Suppressor macrophage treated with lipopolysaccharide for 1 hour (primary cell): ENCODE measurements around the gene SHH.
A peak's percentile ranks its signal among the peaks of the same experiment; 100 is the strongest.

Source experiments
- DNase-seq, 3 donors: peaks; one replicate each; pipeline ENCODE4 v3.0.0-alpha.2; 2020 to 2022

The SHH gene

DNA sequence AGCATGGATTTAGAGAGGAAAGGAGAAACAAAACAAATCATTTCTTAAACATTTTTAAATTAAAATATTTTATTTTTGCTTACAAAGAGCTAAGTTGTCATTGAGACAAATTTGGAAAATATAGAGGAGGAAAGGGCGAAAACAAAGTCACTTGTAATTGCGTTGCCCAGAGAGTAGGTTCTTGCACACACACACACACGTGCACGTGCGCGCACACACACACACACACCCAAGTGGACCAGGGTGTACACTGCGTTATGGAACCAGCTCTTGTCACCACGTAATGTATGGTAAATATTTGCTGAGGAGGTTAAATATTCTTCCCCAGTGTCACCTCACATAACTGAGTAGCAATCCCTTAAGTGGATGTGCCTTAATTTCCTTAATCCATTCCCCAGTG lies 21.6 kb downstream of the SHH start:
- no peak for DNase-seq

- no peak for DNase-seq
These were observed 23.1 kb downstream of the SHH start for GRCh38 chr7:155789001-155789725.

DNA sequence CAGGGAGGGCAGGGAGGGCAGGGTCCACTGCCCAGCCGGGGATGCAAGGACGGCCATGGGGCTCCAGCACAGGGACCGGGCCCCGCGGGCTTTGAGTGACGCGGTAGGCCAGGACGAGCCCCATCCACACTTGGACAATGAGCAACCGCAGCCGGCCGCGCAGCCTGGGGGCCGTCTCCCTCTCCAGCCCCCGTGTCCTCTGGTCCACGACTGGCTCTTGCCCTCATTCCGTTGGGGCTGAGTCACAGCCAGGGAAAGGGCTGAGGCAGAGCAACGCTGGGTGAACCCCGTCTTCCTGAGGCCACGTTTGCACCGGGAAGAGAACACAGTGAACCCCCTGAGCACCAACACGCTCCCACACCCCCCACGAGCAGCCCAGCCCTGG lies 23.7 kb downstream of the SHH start:
- no peak for DNase-seq

DNA sequence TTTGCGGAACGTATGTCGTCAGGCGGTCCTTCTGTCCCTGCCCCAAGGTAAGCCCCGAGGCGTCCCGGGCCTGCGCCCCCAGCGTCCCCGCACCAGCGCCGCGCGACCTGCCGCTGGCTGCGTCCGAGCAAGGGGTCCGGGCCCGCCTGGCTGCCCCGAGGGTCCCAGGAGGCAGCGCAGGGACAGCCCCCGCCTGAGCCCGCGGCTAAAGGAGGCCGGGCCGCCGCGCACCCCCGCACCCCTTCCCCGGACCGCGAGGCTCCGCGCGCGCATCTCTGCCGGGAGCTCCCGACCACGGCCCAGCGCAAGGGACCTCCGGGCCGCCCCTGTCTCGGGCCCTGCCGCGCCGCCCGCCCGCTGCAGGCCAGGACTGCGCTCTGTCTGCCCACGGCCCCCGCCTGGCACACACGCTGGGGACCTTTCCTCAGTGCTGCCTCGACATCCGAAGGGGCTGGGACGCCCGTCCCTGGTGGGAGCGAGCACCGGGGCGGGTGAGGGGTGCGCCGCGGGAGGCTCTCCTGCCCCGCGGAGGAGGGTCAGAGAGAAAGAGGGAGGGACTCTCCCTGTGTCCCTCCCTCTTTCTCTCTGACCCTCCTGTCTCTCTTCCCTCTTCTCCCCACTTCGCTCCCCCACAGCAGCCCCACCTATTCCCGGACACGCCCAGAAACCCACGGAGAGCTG lies 25.0 kb downstream of the SHH start:
- peak in 1 of 3 donors; percentile 36 for DNase-seq

GRCh38 chr7:155786491-155786890 lies 25.8 kb downstream of the SHH start:
- DNase-seq = no peak

DNA sequence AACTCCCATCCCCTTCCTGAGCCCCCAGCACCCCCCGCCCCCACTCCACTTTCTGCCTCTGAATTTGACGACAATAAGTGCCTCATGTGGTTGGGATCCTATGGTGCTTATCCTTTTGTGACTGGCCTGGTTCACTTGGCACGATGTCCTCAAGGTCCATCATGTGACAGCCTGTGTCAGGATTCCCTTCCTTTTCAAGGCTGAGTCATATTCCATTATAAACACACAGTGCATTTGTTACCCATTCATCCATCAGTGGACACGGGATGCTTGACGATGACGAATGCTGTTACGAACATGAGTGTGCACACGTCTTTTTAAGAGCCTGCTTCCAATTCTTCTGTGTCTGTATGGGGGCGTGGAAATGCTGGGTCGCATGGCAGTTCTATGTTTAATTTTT lies 26.7 kb downstream of the SHH start:
- peak in 2 of 3 donors; percentile 48 to 53 for DNase-seq

GRCh38 chr7:155782466-155782865 lies 29.8 kb downstream of the SHH start:
- DNase-seq = no peak

- DNase-seq = no peak
These were observed 30.8 kb downstream of the SHH start for GRCh38 chr7:155781433-155781832.

DNA sequence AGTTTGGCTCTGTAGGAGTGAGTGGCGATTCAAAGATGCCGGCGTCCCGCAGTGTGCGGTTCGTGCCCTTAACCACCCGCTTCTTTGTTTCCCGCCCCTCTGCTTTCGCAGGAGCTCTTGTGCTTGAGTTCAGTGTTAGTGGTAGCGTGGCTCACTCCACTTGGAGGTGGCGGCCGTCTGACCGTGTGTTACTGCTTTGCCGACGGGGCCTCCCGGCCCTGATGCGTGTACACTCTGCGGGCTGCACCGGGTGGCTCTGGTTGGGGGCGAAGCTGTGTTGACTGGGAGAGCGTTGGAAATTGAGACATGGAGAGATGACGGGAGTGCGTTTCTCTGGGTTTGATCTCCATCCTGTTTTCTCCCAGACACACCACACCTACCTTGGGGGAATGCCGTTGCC lies 31.4 kb downstream of the SHH start:
- no peak for DNase-seq

DNA sequence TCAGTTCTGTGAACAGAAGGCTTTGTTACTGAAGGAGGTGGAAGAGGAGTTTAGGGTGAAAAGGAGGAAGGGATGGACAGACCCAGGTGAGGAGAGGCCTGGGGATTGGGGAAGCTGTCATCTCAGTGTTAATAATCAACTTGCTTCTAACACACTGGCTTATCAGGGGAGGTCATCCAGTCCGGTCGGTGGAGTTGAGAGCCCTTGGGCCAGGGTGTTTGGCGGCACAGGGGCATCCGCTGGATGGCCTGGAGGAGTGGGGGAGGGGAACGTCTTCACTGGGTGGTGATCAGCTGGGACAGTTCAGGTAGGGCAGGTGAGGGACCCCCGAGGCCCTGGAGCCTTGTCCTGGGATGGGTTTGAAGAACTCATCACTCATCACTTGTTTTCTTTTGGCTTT lies 33.9 kb downstream of the SHH start:
- DNase-seq = no peak

GRCh38 chr7:155776606-155777005 lies 35.7 kb downstream of the SHH start:
- DNase-seq = no peak

DNA sequence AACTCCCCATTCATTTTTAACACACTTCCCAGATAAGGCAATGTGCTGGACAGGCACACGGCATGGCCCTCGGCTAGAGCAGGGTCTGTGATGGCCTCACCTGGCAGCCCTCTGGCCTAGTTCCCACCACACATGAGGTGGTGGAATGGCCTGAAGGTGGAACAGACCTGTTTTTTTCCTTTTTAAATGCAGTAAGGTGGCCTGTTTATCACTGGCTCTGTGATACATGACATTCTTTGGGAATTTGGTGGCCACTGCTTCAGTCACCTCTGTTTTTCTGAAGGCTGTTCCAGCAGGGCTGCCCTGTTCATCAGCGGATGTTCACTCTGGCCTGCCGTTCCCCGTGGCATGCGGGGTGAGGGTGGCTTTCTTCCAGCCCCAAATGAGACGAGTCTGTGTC lies 36.6 kb downstream of the SHH start:
- no peak for DNase-seq

DNA sequence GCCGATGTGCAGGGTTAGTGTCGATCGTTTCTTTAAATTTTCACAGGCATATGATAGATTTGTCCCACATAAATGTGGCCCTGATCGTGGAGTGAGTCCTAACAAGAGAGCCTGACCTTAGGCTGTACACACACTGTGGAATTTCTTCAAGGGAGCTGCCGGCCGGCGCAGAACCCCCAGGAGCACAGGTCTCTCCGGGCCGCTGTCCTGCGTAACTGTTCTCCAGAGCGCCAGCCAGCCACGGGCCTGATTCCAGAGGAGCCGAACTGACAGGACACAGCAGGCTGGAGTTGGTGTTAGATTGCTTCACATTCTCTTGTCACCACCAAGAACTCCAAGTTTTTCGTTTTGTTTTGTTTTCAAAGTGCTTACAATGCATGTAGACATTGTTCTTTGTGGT lies 37.3 kb downstream of the SHH start:
- DNase-seq = no peak

DNA sequence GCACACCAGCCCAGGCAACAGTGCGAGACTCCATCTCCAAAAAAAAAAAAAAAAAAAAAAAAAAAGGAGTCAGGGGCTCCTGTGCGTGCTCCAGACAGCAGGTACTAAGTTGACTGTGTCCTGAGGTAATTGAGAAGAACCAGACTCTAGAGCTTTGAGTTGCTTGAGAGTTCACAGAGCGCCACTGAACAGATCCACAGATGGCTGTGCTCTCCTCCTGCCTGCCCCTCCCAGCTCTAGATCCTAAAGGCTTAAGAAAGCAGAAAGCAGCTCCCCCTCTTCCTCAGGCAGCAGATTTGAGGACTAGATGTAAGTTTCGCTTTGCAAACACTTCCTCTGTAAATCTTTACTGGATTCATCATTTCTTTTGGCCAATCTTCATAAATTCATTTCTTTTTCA lies 38.7 kb downstream of the SHH start:
- no peak for DNase-seq

GRCh38 chr7:155770241-155770640 lies 42.0 kb downstream of the SHH start:
- DNase-seq = no peak

- peak in 1 of 3 donors; percentile 23 for DNase-seq
These were observed 42.6 kb downstream of the SHH start for GRCh38 chr7:155769701-155770100.

DNA sequence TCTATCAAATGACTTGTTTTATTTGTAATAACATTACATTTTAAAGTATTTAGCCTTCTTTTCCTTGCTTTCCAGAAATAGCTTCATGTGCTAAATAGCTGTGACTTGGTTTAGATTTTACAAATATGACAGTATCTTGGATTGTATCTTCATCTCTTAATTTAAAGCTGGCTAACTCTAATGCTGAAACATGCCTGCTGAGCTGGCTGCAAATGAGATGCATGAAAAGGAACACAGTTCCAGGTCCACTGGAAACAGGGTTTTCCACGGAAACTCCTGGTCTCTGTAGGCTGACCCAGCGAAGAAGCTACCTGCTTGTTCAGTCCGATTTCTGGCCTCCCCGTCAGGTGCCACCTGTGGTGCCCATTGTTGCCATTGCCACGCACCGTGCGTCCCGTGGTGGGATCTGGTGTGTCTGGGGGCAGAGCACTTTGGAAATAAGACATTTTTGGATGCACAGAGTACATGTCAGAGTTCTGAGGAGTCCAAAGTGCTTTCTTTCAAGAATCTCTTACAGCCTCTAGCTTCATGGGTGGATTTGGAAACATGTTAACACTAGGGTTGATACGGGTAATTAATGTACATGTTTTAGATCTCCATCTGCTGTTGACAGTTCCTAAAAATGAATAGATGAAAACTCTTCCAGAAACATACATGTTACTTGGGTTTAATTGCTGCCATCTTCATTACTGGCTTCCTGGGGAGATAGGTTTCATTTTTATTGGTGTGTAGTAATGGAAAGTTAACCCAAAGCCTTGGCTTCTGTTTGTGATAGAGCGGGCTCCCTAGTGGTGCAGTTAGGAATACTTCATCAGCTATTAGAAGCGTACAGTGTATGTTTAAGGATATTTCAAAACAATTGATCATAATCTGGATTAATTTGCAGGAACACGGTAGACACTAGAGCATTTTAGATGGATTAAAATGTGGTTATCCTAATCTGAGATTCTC lies 45.0 kb downstream of the SHH start:
- no peak for DNase-seq

DNA sequence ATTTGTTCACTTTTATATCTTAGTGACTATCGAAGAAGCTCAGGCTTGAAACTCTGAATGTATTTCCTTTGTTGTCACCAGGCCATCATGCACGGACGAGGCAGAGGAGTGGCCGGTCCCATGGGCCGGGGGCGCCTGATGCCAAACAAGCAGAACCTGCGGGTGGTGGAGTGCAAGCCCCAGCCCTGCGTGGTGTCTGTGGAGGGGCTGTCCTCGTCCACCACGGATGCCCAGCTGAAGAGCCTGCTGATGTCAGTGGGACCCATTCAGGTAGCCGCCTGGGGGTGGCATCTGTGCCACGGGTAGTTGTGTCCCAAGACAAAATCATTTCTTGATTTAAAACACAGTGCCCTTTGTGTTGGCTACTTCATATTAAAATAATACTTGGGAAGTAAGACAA lies 45.9 kb downstream of the SHH start:
- DNase-seq = no peak

GRCh38 chr7:155765458-155765857 lies 46.8 kb downstream of the SHH start:
- no peak for DNase-seq

DNA sequence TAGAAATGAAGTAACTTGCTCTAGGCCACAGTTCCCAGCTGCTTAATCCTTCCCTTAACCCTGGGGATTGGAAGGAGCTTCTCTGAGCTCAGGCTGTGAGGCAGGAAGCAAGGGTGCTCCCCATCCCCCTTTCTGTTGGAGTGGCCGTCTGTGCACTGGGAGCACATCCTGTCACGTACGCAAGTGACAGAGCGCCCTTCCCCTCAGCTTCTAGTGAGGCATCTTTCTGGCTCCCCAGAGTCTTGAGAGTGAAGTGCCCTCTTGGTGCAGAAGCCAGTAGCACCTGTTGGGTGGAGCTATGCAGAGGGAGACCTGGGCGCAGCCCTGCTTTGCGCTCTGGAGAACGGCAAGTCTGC lies 47.8 kb downstream of the SHH start:
- no peak for DNase-seq

- peak; percentile 81 to 90 (median 87) for DNase-seq
These were observed 48.4 kb downstream of the SHH start for GRCh38 chr7:155763691-155764437.

DNA sequence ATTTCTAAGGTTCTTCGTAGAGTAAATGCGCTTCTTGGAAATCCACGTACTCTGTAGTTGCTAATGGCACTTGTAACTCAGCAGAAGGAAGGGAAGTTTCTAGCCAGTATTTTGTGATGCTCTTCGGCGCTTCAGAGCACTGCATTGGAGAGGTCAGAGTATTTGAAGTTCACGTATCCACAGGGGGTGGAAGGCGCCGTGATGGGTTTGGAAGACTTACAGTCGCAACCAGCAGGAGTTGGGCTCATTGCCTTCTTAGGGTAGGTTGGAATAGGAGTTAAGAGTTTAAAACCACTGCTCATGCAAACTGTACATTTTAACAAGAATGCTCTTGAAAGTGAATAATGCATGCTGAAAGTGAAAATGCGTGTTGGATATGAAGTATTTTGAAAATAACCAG lies 49.1 kb downstream of the SHH start:
- no peak for DNase-seq

DNA sequence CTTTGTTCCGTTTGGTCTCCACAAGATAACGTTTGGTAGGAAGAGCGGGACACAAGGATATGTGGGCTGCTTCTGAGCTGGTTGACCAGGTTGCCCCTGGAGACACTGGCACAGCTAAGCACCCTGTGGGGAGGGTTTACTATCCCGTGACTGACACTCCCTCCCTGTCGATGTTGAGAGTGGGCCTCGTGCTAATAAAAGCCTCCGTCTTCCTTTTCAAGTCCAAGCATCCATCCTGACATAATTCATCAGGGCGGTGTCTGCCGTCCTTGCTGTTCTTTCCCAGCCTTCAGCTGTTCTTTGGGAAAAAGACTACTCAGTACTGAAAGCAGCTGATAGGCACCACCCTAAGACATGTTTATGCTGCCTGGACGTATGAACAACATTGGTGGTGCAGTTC lies 49.6 kb downstream of the SHH start:
- DNase-seq = no peak
